Measurements from ENCODE around the gene ITIH2.
A peak's percentile ranks its signal among the peaks of the same experiment; 100 is the strongest.
"Not testable (repeated sequence)": the region's sequence is repeated elsewhere in the genome, so short reads cannot be mapped to it uniquely, and the experiment has no call there.

The ITIH2 gene

DNA sequence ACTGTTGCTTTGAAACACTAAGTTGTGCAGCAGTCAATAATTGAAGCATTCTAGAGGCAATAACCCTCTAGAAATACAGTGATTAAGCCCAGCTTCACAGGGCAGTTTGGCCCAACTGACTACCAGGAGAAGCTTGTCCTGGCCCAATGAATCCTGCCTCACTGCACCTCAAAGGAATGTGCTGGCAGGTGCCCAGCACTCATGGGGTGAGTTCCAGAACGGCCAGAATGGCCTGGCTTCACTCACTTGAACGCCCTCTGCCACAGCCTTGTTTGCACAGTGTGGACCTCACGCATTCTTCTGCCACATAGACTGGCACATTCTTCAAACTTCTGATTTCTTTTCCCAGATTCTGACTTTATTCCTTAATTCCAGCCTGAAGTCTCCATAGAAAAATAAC, 6.6 kb upstream of the ITIH2 start:
- DNase-seq, result no peak

DNA sequence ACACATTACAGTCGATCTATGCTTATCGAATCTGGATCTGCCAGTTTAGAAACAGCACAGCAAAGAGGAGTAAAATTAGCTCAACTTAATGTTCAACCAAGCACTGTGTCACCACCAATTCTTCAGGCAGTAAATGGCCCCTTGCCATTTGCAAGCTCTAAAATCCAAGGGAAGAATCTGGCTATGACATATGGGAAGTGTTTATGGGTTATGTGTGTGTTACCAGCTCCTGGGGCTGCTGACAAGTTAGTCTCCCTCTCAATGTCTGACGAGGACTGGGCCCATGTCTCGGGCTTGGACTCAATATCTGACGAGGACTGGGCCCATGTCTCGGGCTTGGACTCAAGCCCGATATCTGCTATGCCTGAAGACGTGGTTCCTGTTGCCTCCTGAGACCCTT, 5.7 kb upstream of the ITIH2 start:
- no peak for DNase-seq

DNA sequence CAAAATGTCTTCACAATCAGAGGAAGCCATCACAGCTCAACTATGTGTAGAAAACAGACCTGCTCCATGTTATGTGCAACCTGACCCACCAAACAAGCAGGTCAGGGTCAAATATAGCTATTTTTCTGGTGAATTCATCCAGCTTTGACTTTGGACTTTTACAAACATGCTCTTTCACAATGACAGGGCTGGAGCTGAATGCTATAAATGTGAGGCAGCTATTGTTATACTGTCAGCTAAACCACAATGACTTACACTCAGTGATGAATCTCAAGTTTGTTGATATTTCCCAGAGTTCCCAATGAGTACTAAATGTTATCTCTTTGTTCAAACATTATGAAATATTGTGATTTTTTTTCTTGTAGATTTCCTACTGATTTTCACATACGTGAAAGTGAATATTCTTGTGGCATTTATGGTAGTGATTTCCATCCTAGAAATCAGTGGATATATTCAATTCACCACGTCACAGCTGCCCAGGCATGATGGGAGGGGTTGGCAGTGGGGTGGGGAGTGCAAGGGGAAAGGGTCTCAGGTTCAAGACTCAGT, 2.5 kb upstream of the ITIH2 start:
- peak; percentile 2 for DNase-seq

DNA sequence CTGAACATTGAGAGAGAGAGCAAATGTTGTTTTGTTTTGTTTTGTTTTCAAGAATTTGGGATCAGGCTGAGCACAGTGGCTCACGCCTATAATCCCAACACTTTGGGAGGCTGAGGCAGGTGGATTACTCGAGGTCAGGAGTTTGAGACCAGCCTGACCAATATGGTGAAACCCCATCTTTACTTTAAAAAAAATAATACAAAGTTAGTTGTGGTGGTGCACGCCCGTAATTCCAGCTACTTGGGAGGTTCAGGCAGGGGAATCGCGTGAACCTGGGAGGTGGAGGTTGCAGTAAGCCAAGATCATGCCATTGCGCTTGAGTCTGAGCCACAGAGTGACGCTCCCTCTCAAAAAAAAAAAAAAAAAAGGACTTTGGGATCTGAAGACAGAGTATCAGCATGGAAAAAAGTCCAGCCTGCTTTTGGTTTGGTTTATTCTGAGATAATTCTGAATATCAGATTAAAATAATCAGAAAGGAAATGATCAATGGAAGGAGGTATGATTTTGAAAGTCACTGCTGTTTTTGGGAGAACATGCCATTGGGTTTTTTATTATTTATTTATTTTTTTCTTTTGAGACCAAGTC, 1.9 kb upstream of the ITIH2 start:
- no peak for DNase-seq

DNA sequence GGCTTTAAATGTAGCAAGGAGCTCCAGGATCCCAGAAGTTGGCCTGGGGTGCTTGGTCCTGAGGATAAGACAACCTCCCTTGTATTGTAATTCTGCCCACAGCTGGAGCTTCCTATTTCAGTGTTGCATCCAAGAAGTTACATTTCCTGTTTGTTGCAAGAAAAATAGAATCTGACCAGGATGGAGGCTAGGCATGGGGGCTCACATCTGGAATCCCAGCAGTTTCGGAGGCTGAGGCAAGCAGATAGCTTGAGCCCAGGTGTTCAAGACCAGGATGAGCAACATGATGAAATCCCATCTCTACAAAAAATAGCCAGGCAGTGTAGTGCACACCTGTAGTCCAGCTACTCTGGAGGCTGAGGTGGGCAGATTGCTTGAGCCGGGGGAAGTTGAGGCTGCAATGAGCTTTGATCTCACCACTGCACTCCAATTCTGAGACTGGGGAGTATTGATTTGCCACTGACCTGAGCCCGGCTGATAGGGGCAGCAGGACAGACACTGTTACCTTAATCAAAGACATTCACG, 766 bp upstream of the ITIH2 start:
- DNase-seq, result no peak

DNA sequence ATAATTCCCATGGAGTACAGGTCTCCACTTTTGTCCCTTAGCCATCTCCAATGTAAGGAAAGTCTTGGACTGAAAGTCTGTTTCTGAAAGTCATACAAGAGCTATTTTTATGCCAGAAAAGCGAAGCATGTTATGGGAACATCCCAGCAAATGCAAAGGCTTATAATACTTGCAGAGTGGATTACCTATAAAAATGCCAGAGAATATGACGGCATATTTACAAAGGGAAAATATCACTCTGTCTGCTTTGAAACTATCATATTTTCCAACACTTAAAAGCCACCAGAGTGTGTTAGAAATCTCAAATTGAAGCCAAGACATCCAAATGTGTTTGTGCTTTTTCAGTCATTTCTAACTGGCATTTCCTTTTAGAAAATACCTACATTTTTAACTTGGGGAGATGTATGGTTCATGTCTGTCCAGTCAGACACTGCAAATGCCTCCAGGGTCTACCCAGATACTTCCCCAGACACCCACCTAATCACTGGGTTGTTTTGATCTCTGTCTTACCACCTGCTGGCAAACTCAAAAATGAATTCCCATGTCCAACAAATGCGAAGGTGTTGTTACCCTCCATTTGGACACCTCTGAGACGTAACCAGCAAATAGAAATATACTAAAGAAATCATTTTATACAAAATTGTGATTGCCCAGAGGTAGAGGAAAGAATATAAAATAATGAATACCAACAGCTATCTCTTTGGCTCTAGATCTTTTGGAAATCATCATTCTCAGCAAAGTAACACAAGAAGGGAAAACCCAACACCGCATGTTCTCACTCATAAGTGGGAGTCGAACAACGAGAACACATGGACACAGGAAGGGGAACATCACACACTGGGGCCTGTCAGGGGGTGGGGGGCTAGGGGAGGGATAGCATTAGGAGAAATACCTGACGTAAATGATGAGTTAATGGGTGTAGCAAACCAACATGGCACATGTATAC, 1.2 kb downstream of the ITIH2 start:
- no peak for DNase-seq

DNA sequence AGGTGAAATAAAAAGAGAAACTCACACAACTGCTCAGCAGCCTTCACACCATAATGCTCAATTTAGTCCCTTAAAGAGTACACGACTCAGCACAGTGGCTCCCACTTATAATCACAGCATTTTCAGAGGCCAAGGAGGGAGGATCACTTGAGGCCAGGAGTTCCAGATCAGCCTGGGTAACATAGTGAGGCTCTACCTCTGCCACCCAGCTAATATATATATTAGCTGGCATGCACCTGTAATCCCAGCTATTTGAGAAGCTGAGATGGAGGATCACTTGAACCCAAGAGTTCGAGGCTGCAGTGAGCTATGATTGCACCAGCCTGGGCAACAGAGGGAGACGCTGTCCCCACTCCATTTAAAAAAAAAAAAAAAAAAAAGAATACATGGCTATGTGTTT, 2.2 kb downstream of the ITIH2 start:
- no peak for DNase-seq

DNA sequence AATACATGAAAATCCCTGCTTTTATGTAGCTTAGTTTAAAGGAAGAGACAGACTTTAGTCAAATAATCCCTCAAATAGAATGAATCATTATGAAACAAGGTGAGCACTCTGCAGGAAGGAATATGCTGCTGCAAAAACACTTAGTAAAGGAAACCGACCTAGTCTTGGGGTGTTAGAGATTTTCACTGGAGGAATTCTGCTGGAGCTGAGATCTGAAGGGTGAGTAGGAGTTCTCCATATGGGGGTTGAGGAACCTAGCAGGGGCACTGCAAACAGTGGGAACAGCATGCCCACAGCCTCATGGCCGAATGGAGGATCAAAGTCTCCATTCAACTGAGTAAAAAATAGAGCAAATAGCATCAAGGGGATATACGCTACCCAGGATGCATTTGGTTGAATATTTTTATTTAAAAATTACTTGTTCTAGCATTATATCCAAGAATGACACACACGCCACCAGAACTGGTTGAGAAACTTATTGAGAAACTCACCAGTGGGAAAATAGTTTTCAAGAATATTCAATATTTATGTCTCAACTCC, 3.5 kb downstream of the ITIH2 start:
- DNase-seq, result no peak

DNA sequence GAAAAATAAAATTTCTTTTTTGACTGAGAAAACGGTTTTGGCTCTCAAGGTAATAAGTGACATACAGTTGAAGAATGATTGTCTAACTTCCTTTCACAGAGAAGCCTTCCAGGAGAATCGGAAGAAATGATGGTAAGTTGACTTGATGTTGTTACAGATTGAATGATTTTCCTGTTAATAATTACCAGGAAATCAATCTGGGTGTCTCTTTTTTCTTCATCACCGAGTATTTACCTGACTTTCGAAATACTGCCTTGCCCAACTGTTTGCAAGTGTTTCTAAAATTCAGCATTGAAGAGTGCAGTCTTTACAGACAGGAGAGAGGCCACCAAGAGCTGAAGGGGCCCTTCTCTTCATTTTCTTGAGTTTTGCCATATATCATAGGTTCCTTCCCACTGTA, 4.0 kb downstream of the ITIH2 start:
- DNase-seq, result no peak

DNA sequence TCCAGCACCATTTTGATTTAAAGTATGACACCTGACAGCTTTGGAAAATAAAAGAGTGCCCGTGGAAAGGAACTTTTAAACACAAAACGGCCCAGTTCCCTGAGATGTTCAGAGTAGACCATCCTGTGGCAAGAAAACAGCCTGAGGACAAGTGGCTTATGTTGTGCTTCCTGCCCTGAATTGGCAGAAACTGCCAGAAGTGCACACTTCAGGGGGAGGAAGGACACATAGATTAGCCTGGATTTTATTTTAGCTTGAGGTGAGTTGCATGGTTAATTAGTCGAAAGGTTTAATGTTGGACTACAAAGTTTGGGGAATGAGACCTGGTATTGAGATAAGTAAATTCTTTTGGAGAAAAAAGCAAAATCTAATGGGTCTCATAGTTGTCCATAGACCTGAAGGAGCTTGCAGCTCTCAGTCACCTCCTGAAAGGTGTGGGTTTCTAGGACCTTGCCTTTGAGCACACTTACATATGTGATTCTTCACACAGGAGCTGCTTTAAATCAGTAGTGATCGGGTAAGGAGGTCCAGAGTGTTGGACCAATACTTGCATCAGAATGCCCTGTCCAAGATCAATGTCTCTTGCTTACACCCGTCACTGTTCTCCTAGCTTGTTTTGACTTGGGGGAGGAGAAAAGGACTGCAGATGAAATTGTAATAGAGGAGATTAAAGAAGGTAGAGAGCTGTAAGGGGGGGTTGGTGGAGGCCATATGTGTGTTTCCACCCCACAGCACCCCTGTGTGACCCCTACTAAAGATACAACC, 4.9 kb downstream of the ITIH2 start:
- DNase-seq, result no peak

DNA sequence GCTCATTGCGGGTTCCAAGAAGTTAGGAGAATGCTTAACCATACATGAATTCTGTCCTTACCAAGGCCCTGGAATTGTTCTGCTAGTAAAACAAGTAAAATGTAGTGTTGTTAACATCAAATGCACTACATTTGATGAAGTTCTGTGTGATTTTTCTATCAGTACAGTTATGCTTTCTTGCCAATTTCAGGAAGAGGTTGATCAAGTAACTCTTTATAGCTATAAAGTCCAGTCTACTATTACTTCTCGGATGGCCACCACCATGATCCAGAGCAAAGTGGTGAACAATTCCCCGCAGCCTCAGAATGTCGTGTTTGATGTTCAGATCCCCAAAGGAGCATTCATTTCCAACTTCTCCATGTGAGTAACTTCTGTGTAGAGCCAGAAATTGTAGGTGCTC, 5.7 kb downstream of the ITIH2 start:
- DNase-seq, result no peak

DNA sequence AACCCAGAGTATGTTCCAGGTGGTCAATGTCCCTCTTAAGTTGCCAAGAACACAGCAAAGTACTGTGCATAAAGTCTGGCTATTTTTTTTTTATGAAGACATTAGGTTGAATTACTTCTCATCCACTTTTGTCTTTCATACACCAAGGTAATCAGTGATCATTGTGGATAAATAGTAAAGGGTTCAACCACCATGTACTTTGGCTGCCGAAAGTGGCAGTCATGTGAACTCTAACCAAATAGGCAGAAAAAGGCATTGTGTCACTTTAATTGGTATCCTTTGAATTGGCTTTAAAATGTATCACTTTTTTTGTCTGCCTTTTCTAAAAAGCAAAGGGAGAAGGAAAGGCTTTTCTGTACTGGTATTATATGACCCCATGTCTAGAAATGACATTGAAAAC, 7.3 kb downstream of the ITIH2 start:
- no peak for DNase-seq

DNA sequence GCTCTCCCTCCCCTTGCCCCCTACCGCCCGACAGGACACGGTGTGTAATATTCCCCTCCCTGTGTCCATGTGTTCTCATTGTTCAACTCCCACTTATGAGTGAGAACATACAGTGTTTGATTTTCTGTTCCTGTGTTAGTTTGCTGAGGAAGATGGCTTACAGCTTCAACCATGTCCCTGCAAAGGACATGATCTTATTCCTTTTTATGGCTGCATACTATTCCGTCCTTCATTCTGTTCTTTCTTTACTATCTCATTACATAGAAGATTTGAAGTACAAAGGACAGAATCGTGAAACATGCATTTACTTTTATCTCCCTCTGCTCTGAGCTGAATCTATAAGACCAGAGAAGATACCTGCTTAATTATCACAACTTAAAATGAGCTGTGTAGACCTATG, 8.0 kb downstream of the ITIH2 start:
- DNase-seq, result not testable (repeated sequence)

DNA sequence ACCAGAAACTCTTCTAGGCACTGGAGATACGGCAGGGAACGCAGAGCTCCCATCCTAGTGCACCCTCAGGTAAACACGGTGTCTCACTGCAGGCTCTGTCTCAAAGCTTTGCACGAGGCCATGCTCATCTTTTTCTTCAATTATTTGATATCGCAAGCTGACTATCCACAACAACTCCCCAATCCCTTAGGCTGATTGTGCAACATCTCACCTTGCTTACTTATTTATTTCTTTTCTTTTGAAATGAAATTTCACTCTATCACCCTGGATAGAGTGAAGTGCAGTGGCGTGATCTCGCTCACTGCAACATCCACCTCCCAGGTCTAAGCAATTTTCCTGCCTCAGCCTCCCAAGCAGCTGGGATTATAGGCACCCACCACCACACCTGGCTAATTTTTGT, 12.4 kb downstream of the ITIH2 start:
- no peak for DNase-seq

DNA sequence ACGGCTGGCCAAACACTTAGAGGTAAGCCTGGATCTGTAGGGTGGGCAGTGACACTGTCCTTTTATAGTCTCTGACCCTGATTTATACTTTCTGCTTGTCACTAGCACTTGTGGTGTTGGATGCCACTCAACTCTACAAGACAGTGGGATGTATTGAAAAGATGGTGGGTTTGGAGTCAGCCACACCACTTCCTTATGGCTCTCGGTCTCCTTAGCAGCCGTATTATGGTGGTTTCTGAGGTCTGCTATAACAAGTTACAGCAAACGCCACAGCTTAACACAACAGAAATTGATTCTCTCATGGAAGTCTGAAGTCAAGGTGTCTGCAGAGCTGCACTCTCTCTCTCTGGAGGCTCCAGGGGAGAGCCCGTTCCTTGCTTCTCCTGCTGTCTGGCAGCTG, 14.7 kb downstream of the ITIH2 start:
- DNase-seq, result no peak

DNA sequence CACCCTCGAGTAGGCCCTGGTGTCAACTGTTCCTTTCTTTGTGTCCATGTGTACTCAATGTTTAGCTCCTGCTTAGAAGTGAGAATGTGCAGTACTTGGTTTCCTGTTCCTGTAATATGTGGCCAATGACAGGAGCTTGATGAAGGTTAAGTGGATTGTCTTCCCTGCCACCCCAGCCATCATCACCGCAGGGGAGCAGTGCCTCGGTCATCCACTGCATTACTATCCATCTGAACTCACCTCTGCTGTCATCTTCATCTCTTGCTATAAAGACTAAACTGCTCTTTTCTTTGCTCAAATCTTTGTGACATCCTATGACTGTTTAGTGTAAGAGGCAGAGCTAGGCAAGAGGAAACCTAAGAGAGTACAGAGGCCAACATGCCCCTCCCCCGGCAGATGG, 15.6 kb downstream of the ITIH2 start:
- no peak for DNase-seq

DNA sequence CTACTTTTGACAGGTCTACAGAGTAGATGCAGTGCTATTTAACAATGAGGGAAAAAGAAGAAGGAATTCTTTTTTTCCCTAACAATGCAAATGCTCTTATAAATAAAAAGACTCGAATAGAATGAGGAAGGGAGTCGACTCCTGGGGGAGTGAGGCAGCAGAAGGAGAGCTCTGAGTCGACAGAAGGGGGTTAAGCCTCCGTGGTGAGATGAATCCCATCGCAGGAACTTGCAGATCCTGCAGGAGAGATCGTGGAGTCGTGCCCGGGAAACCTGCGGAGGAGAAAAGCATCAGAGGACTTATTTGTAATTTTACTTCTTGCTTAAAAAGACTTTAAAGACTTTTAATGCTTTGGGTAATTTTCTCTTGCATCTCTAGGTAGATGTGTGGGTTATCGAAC, 17.4 kb downstream of the ITIH2 start:
- no peak for DNase-seq

DNA sequence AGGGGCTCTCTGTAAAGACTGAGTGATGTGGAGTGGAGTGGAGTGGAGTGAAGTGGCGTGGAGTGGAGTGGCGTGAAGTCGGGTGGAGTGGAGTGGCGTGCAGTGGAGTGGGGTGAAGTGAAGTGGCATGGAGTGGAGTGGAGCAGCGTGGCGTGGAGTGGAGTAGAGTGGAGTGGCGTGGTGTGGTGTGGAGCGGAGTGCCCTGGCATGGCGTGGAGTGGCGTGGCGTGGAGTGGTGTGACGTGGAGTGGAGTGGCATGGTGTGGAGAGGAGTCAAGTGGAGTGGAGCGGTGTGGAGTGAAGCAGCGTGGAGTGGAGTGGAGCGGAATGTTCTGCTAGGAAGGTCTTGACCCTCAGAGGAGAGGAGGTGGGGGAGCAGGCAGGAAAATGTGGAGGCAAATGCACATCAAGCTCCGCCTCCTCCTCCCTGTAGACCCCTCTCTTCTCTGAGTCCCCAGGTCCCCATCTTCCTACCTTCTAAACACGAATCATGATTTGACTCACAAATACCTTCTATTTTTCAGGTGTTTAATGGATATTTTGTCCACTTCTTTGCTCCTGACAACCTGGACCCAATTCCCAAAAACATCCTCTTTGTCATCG, 19.9 kb downstream of the ITIH2 start:
- DNase-seq, result no peak

DNA sequence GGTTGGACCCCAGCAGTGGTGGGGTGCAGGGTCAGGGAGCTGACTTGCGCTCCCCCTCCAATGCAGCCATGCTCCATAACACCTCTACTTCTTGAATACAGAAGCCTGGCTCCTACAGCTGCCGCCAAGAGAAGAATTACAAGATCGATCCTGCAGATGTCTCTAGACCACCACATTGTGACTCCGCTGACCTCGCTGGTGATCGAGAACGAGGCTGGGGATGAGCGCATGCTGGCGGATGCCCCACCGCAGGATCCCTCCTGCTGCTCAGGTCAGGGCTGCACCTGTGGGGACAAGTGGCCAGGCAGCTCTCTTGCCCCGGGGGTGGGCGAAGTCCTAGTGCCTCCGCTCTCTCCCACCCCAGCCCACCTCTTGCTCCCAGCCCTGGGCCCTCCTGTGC, 31.7 kb downstream of the ITIH2 start:
- no peak for DNase-seq

DNA sequence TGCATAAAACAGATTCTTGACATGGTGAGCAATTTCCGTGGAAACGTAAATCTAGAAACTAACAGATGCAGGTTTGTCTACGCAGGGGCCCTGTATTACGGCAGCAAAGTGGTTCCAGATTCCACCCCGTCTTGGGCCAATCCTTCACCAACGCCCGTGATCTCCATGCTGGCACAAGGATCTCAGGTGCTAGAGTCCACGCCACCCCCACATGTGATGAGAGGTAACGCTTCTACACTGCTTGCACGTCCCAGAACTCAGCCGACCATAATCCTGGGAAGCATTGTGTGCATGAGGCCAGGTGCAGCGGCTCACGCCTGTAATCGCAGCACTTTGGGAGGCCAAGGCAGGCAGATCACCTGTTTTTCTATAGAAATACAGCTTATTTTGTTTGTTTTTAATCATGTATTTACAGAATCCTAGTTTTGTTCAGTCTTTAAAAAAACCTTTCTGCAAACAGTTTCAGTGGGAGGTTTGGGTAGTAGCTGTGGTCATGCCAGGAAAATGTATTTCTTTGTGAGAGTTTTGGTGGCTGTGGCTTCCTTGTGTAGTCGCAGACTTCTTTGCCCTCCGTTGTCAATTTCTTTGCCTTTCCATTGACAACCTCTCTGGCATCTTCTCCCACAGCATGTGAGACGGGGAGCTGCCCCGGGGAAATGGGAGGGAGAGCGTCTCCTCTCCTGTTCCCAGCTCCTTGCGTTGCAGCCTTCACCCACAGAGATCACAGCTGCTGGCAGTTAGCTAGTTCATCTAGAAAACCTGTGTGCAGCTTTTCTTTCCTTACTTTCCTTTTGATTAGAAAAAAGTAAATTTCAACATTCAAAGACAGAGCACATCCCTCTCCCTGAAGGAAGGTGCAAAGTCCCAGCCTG, 35.7 kb downstream of the ITIH2 start:
- DNase-seq, result no peak

DNA sequence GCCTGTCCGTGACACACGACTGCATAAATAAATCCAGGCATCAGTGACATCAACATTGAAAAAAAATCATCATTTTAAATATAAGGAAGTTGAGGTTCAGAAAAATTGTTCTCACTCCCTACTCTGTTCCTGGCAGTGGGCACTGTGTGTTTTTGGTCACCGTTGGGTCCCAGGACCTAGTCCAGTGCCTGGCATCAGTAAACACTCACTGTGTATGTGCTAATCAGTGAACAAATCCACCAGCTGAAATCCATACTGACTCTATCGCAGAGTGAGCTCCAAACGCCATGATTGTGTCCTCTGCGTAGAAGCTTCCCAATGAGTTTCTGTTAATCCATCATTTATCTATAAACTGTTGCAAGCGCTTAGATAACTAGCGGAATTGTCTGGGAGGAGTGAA, 41.2 kb downstream of the ITIH2 start:
- DNase-seq, result no peak

DNA sequence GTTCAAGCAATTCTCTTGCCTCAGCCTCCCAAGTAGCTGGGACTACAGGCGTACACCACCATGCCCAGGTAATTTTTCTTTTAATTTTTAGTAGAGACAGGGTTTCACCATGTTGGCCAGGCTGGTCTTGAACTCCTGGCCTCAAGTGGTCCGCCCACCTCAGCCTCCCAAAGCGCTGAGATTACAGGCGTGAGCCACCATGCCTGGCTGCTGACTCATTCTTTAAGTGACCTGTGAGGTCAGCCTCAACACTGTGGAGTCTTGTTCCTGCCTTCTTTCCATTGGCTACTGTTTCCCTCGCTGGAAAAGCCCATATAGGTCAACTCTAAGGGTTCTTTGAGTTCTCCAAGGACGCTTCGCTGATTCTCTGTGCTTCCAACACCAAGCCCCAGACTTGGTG, 45.5 kb downstream of the ITIH2 start:
- DNase-seq, result peak; percentile 3

All from fibroblast of upper back skin (primary cell).